ENCODE results near the gene MS4A18.

DNA sequence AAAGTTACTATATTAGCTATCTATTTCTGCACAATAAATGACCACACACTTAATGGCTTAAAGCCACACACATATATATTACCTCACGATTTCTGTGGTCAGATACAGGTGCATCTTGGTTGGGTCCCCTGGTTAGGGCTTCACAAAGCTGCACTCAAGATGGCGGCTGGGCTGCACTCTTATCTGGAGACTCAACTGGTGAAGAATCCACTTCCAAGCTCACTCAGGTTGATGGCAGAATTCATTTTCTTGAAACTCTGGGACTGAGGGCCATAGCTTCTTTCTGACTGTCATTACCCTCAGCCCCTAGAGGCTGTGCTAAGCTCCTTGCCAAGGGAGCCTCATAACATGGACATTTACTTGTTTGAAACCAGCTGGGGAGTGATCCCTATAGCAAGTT, 55.5 kb downstream of the MS4A18 start:
- TF ChIP-seq, protein P1, sequence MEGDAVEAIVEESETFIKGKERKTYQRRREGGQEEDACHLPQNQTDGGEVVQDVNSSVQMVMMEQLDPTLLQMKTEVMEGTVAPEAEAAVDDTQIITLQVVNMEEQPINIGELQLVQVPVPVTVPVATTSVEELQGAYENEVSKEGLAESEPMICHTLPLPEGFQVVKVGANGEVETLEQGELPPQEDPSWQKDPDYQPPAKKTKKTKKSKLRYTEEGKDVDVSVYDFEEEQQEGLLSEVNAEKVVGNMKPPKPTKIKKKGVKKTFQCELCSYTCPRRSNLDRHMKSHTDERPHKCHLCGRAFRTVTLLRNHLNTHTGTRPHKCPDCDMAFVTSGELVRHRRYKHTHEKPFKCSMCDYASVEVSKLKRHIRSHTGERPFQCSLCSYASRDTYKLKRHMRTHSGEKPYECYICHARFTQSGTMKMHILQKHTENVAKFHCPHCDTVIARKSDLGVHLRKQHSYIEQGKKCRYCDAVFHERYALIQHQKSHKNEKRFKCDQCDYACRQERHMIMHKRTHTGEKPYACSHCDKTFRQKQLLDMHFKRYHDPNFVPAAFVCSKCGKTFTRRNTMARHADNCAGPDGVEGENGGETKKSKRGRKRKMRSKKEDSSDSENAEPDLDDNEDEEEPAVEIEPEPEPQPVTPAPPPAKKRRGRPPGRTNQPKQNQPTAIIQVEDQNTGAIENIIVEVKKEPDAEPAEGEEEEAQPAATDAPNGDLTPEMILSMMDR (conservative IDR thresholded peaks at IDR 0.05), result no peak
- TF ChIP-seq EZH2 (IDR thresholded peaks at IDR 0.05; ENCODE audit: low read depth), result no peak
